GF-D8 (cell line): ENCODE data around the gene ZNF14.
"Not testable (repeated sequence)": the region's sequence is repeated elsewhere in the genome, so short reads cannot be mapped to it uniquely, and the experiment has no call there.

ENCODE experiments used
- DNase-seq: peaks from one replicate; lab custom pipeline; 2025; lab: John Stamatoyannopoulos, UW

Gene ZNF14

DNA sequence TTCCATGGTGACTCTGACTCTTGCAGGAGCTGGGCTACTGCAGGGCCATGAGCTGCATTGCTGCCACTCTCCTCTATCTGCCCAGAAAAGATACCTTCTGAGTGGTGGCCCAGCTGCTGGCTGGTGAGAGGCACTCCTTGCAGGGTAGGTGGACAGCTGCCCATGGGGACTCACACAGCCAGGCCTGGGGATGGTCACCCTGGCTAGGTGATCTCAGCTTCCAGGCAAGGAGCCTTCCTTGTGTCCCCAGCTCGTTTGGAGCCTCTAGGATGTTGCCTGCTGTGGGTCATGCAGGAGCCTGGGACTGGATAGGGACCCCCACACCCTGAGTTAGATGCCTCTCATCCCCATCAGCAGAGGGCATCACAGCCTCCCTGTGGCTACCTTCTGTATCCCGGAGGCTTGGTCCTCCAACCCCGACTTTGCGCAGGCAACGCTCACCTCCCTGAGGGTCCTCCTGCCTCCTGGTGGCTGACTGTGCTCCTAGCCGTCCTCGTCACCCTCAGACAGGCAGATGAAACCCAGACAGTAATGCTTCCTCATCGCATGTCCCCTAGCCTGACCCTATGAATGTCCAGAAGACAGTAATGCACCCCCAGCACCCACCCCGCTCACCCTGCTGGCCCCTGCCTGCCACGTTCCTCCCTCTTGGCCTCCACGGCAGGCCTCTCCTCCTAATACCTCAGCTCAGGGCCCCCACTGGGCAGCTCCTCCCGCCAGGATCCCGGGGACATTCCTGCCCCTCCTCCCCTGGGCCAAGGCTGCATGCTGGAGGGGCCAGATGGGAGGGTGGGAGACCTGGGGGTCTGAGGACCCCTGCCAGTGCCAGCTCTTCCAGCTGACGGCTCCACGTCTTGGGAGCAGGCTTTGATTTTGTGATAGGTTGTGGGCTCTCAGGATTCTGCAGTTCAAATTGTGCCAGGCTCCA, 13.6 kb upstream of the ZNF14 start:
- DNase-seq, result no peak

DNA sequence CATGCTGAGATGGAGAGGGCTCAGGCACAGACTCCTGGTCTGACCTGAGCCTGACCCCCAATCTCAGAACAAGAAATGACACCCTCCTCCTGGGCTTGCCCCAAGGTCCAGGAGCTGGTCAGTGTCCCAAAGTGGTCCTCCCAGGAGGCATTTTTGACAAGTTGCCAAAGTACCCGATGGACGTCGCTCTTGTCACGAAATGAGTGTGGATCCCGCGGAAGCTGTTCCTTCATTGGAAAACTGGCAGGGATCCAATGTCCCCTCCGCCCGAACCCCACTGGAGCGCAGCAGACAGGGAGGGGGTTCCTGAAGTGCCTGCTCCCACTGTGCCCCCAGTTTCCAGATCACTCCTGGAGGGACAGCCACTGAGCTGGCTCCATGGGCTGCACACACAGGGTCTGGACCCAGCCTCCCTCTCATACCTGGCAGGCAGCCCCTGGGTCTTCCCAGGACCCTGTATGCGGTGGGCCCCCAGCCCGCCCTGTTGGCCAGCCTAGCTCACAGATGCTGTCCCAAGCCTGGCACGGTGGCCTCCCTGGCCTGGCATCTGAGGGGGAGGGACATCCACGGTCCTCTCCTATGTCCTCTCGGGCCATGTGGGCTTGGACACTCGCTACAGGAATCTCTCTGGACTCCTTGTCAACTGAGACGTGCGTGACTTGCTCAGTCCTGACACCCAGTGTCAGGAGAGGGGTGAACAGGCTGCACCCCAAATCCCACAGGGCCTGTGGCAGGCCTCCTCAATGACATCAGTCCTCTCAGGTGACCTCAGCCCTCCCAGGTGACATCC, 12.8 kb upstream of the ZNF14 start:
- DNase-seq, result no peak

GRCh38 chr19:19744641-19745040, 11.7 kb upstream of the ZNF14 start:
- no peak for DNase-seq

- DNase-seq, result not testable (repeated sequence)
These were observed 11.0 kb upstream of the ZNF14 start for GRCh38 chr19:19743921-19744320.

GRCh38 chr19:19743176-19743575, 10.3 kb upstream of the ZNF14 start:
- DNase-seq, result no peak

DNA sequence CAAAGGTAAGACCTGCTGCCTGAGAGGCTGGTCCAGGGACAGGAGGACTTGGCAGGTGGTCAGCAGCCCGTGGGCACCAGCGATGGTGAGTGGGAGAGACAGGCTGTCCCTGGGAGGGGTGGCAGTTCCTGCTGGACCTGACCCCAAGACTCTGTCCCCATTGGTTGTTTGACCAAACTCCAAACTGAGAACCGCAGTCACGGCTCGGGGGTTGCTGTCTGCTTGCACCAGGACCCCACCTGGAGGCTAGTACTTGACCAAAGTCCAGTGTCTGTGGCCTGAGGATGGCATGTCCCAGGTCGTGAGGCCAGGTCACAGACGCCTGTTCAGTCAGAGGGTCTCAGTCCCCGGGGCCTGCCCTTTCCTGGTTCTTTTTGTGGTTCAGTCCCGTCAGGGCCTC, 9.9 kb upstream of the ZNF14 start:
- DNase-seq, result no peak

DNA sequence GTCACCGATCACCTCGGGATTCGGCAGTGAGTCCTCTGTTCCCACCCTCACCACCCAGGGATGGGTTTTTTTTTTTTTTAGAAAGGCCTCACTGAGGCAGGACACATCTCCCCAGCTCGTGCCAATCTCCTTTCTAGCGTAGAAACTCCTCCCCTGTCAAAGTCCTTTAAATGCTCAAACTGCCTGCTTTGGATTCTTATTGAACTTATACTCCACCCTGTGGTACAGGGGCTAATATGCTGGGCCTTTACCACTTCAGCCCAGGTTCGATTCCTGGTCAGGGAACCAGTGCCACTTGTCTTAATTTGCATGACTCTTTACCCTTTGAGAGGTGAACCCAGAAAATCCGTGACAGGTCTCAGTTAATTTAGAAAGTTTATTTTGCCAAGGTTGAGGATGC, 8.3 kb upstream of the ZNF14 start:
- DNase-seq, result no peak

DNA sequence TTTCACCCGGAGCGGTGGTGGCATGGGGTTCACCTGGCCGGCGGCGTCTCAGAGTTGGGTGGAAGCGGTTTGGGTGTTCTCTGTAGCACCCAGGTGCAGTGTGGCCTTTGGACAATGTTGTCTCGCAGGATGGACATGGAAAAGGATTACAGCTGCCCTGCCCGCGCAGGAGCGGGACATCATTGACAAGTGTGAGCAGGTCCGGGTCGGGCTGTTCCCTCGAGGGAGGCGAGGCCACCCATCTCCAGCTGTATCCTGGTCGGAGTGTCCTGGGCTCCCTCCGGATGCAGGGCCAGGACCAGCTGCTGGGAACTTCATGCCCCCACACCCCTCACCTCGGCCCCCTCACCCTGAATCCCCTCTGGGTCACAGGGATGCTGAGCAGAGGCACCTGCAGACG, 7.8 kb upstream of the ZNF14 start:
- DNase-seq, result no peak

- no peak for DNase-seq
These were observed 5.7 kb upstream of the ZNF14 start for GRCh38 chr19:19738564-19738963.

GRCh38 chr19:19737559-19738332, 4.8 kb upstream of the ZNF14 start:
- DNase-seq, result no peak

GRCh38 chr19:19721896-19722295, 11.0 kb downstream of the ZNF14 start:
- no peak for DNase-seq

- no peak for DNase-seq
These were observed 13.1 kb downstream of the ZNF14 start for GRCh38 chr19:19719798-19720197.

DNA sequence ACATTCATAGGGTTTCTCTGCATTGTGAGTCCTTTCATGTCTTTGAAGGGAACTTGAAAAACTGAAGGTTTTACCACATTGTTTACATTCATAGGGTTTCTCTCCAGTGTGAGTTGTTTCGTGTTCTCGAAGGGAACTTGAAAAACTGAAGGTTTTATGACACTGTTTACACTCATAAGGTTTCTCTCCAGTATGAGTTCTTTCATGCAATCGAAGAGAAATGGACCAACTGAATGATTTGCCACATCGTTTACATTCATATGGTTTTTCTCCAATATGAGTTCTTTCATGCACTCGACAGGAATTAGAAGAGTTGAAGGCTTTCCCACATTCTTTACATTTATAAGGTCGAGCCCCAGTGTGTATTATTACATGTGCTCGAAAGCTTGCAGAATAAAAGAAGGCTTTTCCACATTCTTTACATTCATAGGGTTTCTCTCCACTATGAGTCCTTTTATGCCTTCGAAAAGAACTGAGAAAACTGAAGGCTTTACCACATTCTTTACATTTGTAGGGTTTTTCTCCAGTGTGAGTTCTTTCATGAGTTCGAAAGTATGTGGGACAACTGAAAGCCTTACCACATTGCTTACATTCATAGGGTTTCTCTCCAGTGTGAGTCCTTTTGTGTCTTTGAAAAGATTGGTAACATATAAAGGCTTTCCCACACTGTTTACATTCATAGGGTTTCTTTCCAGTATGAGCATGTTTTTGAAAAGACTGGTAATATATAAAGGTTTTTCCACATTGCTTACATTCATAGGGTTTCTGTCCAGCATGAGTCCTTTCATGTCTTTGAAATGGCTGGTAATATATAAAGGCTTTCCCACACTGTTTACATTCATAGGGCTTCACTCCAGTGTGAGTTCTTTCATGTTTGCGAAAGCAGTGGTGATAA, 20.7 kb downstream of the ZNF14 start:
- no peak for DNase-seq

- DNase-seq, result no peak
These were observed 21.5 kb downstream of the ZNF14 start for GRCh38 chr19:19711306-19711933.

GRCh38 chr19:19710506-19710905, 22.4 kb downstream of the ZNF14 start:
- no peak for DNase-seq

- DNase-seq, result no peak
These were observed 28.1 kb downstream of the ZNF14 start for GRCh38 chr19:19704836-19705235.

- DNase-seq, result not testable (repeated sequence)
These were observed 32.4 kb downstream of the ZNF14 start for GRCh38 chr19:19700493-19700892.

- no peak for DNase-seq
These were observed 35.3 kb downstream of the ZNF14 start for GRCh38 chr19:19697589-19697988.

GRCh38 chr19:19696386-19696785, 36.5 kb downstream of the ZNF14 start:
- no peak for DNase-seq

DNA sequence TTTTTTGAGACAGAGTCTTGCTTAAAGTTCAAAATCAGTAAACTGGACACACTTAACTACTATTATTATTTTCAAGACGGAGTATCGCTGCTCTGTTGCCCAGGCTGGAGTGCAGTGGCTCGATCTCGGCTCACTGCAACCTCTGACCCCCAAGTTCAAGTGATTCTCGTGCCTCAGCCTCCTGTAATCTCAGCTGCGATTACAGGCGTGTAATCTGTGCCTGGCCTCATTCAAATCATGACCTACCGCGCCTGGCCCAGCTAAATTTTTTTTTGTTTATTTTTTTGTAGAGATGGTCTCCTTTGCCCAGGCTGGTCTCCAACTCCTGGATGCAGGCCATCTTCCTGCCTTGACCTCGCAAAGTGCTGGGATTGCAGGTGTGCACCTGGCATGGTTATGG, 41.2 kb downstream of the ZNF14 start:
- DNase-seq, result no peak

DNA sequence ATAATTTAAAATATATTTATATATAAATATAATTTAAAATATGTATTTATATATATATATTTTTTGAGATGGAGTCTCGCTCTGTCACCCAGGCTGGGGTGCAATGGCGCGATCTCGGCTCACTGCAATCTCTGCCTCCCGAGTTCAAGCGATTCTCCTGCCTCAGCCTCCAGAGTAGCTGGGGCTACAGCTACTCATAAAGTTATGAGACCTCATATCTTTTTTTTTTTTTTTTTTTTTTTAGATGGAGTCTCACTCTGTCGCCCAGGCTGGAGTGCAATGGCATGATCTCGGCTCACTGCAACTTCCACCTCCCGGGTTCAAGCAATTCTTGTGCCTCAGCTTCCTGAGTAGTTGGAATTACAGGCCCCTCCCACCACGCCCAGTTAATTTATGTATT, 43.9 kb downstream of the ZNF14 start:
- DNase-seq, result not testable (repeated sequence)
